DMS53 treated with DMSO at 0.1 percent for 48 hours (cell line): ENCODE results near the gene HRK.
"Not testable (repeated sequence)": the region's sequence is repeated elsewhere in the genome, so short reads cannot be mapped to it uniquely, and the experiment has no call there.

Source experiments
- DNase-seq: peaks from one replicate; lab custom pipeline; 2025; ENCODE audit not compliant: unreplicated experiment; lab: John Stamatoyannopoulos, UW

Gene HRK

DNA sequence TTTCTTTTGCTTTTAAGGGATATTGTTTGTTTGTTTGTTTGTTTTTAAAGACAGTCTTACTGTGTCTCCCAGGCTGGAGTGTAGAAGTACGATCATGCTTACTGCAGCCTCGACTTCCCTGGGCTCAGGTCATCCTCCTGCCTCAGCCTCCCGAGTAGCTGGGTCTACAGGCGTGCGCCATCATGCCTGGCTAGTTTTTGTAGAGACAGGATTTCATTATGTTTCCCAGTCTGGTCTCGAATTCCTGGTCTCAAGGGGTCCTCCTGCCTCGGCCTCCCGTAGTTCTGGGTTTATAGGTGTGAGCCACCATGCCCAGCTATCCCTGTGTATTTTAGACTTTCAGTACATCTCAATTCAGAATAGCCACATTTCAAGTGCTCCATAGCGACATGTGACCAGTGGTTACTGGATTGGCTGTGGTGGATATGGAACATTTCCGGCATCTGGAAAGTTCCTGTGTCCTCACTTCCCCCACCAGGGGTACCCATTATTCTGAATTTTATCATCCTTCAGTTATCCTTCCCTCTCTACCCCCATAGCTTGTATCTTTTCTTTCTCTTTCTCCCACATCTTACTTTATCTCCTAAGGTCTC is 61.1 kb downstream of the HRK start:
- no peak for DNase-seq

- peak; percentile 88 for DNase-seq
Measured at GRCh38 chr12:116818948-116819832, 62.1 kb downstream of the HRK start.

DNA sequence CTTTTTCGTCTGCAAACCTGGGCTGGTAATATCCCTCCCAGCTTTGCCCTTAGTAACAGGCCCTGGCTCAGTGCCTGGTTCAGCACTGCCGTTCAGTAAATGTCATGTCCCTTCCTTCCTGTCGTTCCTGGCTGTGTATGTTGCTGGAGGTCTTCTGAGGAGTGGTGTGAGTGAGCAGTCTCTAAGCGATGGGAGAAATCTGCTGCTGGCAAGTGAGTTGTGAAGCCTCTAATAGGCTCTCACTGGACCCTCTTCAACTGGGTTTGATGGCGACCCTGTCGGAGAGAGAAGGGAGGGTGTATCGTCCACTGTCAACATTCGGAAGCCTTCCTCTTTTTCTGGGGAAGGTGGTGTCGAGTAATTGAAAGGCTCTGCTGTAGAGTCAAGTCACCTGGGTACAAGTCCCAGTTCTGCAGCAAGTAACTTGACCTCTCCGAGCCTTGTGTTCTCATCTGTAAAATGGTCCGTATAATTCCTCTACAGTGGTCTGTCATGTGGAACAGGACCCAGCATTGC is 62.8 kb downstream of the HRK start:
- DNase-seq = no peak

DNA sequence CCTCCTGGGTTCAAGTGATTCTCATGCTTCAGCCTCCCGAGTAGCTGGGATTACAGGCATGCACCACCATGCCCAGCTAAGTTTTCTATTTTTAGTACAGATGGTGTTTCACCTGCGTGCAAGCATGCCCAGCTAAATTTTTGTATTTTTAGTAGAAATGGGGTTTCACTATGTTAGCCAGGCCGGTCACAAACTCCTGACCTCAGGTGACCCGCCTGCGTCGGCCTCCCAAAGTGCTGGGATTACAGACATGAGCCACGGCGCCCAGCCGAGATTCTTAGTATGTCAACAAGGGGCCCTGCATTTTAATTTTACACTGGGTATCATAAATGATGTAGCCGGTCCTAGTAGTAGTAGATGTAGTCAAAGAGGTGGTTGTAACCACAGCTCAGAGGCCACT is 66.5 kb downstream of the HRK start:
- DNase-seq = not testable (repeated sequence)

- no peak for DNase-seq
Measured at GRCh38 chr12:116813271-116814041, 67.8 kb downstream of the HRK start.

- no peak for DNase-seq
Measured at GRCh38 chr12:116812238-116812637, 69.0 kb downstream of the HRK start.

DNA sequence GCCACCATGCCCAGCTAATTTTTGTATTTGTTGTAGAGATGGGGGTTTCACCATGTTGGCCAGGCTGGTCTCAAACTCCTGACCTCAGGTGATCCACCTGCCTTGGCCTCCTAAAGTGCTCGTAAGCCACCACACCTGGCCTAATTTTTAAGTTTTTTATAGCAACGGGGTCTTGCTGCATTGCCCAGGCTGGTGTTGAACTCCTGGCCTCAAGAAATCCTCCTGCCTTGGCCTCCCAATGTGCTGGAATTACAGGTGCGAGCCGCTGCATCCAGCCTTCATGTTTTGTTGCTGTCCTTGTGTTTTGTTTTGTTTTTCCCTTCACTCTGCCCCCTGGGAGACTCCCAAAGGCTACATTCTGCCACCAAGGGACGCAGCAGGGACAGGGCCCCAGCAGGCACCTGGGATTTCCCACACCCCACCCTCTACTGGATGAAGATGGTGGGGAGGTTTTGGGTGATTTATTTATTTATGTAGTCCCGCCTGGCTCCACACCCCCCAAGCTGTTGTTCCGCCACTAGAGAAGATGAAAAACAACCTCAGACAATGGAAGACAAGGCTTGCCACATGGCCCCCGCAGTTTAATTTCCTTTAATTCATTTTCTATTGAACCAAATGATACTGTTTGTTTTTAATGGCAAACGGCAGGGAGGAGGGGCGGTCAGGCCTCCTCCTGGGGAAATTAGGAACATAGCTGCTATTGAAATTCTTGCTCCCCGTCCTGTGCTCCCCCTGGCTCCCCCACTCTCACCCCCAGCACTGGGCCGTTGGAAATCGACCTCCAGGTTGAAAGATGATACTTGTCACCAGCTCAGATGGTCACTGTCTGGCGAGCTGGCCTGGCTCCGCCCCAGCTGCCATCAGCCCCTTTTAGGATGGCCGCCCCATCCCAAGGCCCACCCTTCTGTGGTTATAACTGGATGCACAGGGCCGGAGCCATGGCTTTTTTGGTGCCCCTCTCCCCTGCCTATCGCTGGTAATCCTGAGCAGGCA is 72.8 kb downstream of the HRK start:
- no peak for DNase-seq

- DNase-seq = no peak
Measured at GRCh38 chr12:116807546-116807945, 73.7 kb downstream of the HRK start.

GRCh38 chr12:116806845-116807440 is 74.3 kb downstream of the HRK start:
- DNase-seq = no peak
